Heart left ventricle (tissue), 16 donors: ENCODE data around the gene ZCCHC7. TPM values are rescaled to one million over a fixed set of nuclear protein-coding genes. Genes with fewer than 3 reads are reported as not detected.

ENCODE experiments used
- ATAC-seq, 4 donors: fragments of 200-7000 bp; cut with Tn5 transposase; one replicate each; pipeline ENCODE4 v1.9.1; 2020 to 2022; ENCODE audit warnings: moderate library complexity in 4 of 4, mild to moderate bottlenecking in 3 of 4, moderate number of reproducible peaks in 1 of 4
- DNase-seq, 5 donors: peaks; one replicate each; pipeline ENCODE4 v3.0.0-alpha.2; 2020
- H3K27ac ChIP-seq, 12 donors: fragments of 200-600 bp; sonication (generic) in 4 of 12; one replicate each; pipeline versions ENCODE4 v1.5.0 to v1.8.0; 2016 to 2022; ENCODE audit warnings: mild to moderate bottlenecking in 2 of 12
- H3K27me3 ChIP-seq, 9 donors: fragments of 200-600 bp; sonication (generic) in 2 of 9; one replicate each; pipeline versions ENCODE4 v1.5.1 to v1.8.0; 2016 to 2022; ENCODE audit warnings: mild to moderate bottlenecking in 3 of 9
- H3K36me3 ChIP-seq, 9 donors: fragments of 200-600 bp; sonication (generic) in 2 of 9; one replicate each; pipeline versions ENCODE4 v1.5.0 to v1.8.0; 2018 to 2022; ENCODE audit warnings: mild to moderate bottlenecking in 2 of 9
- H3K4me1 ChIP-seq, 12 donors: fragments of 200-600 bp; sonication (generic) in 4 of 12; one replicate each; pipeline versions ENCODE4 v1.5.0 to v1.8.0; 2016 to 2022; ENCODE audit warnings: mild to moderate bottlenecking in 3 of 12
- H3K4me3 ChIP-seq, 12 donors: fragments of 200-600 bp; sonication (generic) in 4 of 12; one replicate each; pipeline versions ENCODE4 v1.5.0 to v1.8.0; 2017 to 2022; ENCODE audit warnings: mild to moderate bottlenecking in 9 of 12, moderate library complexity in 4 of 12
- H3K9me3 ChIP-seq, 12 donors: fragments of 200-600 bp; sonication (generic) in 4 of 12; one replicate each; pipeline versions ENCODE4 v1.5.0 to v1.8.0; 2016 to 2022; ENCODE audit warnings: mild to moderate bottlenecking in 1 of 12
- POLR2A ChIP-seq, 2 donors: fragments of 450-650 bp; IDR thresholded peaks; one replicate each; pipeline ENCODE4 v1.6.1; 2017; ENCODE audit warnings: antibody characterized with exemption in 2 of 2, mild to moderate bottlenecking in 2 of 2, moderate library complexity in 2 of 2
- WGBS, 4 donors: extraction: QIAGEN DNeasy Blood & Tissue Kit in 2 of 4; methylation state at CpG; one replicate each; pipeline versions ENCODE4 v1.1.5 to v1.1.7; 2013 to 2018; 5-methylcytosine and 5-hydroxymethylcytosine counted together
- intact Hi-C, 10 donors: fragments of 100-400 bp; cut with DNase I; formaldehyde crosslinking; loops; one replicate each; pipeline versions ENCODE4 v1.11.1 to v1.14.2; 2022
- polyA plus RNA-seq, 2 donors: library from polyadenylated mRNA; stranded (reverse); fragments of 200-250 nt; gene quantifications; one replicate each; pipeline ENCODE4 v1.2.3, GENCODE V29; 2013
- total RNA-seq, 9 donors: library from RNA; depleted of rRNA in 2 of 9; stranded (reverse); fragments of >200 nt in 2 of 9; fragmentation: NEBNext Ultra II Directional in 3 of 9; extraction: Animal tissue kit (Norgen Biotek cat#: 25700) in 3 of 9; gene quantifications; one replicate each; pipeline versions ENCODE4 v1.1.0 to v1.2.4, GENCODE V29; 2016 to 2023
- TF ChIP-seq, protein P1 (sequence below), 12 donors: fragments of 200-600 bp; sonication (generic) in 4 of 12; IDR thresholded peaks; one replicate each; pipeline versions ENCODE4 v1.5.0 to v1.8.0; 2018 to 2022; ENCODE audit warnings: antibody characterized with exemption in 12 of 12, mild to moderate bottlenecking in 5 of 12
- donor health status: ischemic (EF 13 %, LVEDD 7.1; RV severe dilation, severe dysfunction).
- donor health status: healthy with polysubstance abuse.
- donor health status: DM: no; HTN: yes; CAD: no.
- donor health status: DM: no; HTN: no; CAD: no.
- donor health status: ischemic (EF 25% LVEDD 6.9; RV normal size, moderate dysfunction).
- donor health status: ischemic (EF 25% LVEDD 5.7; RV mildly dilated, moderate dysfunction).
- donor health status: healthy.
- donor health status: DM: yes; HTN: yes; CAD: no.
- donor health status: ischemic (EF 35%, LVEDD 5.7; RV mildly dilated, moderate dysfunction).
- donor health status: nonischemic (EF 11% LVEDD 7.7; RV severe dilation, severe dysfunction).
- donor health status: DM: yes; HTN: yes; CAD: no.
- donor health status: PGD.
- donor health status: ischemic (EF 29% LVEDD 5.4; RV normal size, mild dysfunction).
- donor health status: nonischemic (EF 23%, LVEDD 6.1; RV moderate dilation, normal function).

ZCCHC7 gene
- total and polyA plus RNA-seq, 11 donors: 3.5 to 14.8 (median 8.4) TPM

DNA sequence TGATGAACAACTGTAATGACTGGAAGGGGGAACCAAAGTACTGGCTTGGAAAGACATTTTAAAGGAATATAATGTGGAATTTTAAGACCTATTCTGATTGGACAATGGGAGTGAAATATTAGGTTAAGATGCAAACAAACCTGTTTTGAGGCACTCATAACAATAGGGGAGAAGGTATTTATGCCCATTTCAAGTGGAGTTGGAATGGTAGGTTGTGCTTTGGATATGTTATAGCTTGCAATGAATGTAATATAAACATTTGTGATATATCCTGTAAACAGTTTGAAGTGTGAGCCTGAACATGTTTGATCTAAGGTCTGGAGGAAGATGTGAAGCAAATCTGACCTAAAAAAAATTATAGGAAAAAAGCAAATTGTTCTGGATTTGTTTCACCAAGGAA lies 172.5 kb downstream of the ZCCHC7 start:
- no peak for TF ChIP-seq POLR2A (IDR thresholded peaks at IDR 0.05)
- TF ChIP-seq, protein P1, sequence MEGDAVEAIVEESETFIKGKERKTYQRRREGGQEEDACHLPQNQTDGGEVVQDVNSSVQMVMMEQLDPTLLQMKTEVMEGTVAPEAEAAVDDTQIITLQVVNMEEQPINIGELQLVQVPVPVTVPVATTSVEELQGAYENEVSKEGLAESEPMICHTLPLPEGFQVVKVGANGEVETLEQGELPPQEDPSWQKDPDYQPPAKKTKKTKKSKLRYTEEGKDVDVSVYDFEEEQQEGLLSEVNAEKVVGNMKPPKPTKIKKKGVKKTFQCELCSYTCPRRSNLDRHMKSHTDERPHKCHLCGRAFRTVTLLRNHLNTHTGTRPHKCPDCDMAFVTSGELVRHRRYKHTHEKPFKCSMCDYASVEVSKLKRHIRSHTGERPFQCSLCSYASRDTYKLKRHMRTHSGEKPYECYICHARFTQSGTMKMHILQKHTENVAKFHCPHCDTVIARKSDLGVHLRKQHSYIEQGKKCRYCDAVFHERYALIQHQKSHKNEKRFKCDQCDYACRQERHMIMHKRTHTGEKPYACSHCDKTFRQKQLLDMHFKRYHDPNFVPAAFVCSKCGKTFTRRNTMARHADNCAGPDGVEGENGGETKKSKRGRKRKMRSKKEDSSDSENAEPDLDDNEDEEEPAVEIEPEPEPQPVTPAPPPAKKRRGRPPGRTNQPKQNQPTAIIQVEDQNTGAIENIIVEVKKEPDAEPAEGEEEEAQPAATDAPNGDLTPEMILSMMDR (IDR thresholded peaks at IDR 0.05): no peak
- Histone ChIP-seq H3K27me3 (no peaks in the 10 kb centered on the region), H3K36me3 (no peaks in the 10 kb centered on the region), H3K4me1 (peaks cover 0 to 38% (median 21%) of the 10 kb centered on the region in 12 donors), H3K27ac (no peak overlapping the region), H3K4me3 (no peak overlapping the region), H3K9me3 (no peaks in the 10 kb centered on the region)
- DNase-seq (no peak), ATAC-seq (no peak)
- intact Hi-C loops: no loop called here

DNA sequence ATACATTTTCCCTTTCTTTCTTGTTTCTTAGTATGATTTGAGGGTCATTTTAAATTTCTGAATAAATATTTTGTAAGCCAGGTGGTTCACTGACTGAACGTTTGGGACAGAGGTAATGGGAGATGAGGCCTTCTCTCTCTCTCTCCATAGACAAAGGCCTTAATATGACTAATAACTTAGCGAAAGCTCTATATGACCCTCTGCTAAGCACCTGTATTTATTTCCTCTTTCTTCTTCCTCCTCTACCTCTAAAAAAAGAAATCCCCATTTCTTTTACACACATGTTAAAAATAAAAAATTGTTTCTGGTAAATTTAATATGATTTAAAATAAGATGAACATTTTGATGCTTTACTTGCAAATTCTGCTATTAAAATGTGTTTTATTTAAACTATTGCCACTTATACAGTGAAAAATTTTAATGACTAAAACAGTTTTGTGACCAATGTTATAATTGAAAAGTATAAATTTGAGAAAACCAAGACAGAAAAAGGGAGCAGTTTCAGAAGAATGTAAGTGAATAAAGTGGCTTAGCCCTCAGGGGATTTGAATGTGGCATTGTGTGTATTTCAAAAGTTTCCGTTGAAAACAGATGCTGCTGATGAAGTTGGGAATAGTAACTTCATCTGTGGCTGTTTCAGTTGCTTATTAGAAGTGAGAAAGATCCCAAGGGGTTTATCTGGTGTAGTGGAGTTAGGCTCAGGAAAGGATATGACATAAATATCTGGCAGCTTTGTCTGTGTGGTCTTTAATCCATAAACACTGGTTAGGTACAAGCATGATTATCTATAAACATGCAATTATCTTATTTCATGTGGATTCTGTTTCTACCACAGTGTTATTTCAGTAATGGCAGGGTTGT lies 173.5 kb downstream of the ZCCHC7 start:
- Histone ChIP-seq H3K27me3 (no peaks in the 10 kb centered on the region), H3K9me3 (no peaks in the 10 kb centered on the region), H3K27ac (no peak overlapping the region), H3K4me3 (no peak overlapping the region), H3K36me3 (no peaks in the 10 kb centered on the region), H3K4me1 (peaks cover 0 to 38% (median 21%) of the 10 kb centered on the region in 12 donors)
- DNase-seq (no peak), ATAC-seq (peak in 2 of 4 donors; percentile 35 to 41)
- 54 to 62% (median 59%) methylated on average over 3 of the region's 3 CpGs for WGBS, 4 donors
- intact Hi-C loops: no loop called here
- TF ChIP-seq, protein P1 (IDR thresholded peaks at IDR 0.05): no peak
- no peak for TF ChIP-seq POLR2A (IDR thresholded peaks at IDR 0.05)

DNA sequence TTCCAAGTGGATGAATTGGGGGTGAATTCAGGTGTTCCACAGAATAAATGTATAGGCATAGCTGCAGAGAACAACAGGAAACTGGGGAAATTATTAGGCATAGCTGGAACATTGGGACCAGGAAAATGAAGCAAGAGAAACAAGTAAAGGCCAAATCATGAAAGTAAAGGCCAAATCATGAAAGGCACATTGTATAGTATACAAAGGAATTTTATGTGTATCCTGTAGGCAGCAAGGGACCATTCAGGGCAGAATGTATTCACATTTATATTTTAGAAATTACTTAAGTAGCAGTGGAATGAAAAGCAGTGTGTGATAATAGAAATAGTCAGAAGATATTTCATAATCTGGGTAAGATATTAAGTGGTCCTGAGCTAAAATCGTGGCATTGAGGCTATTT lies 174.8 kb downstream of the ZCCHC7 start:
- intact Hi-C loops: no loop called here
- ATAC-seq (no peak), DNase-seq (no peak)
- no peaks in the 10 kb centered on the region for H3K27me3 ChIP-seq
- H3K27ac ChIP-seq: no peak overlapping the region
- 35 to 46% (median 36%) methylated on average over 1 of the region's 1 CpG for WGBS, 4 donors
- H3K36me3 ChIP-seq: no peaks in the 10 kb centered on the region
- no peak for TF ChIP-seq POLR2A (IDR thresholded peaks at IDR 0.05)
- TF ChIP-seq, protein P1 (IDR thresholded peaks at IDR 0.05): no peak
- peaks cover 0 to 39% (median 21%) of the 10 kb centered on the region in 12 donors for H3K4me1 ChIP-seq
- no peak overlapping the region for H3K4me3 ChIP-seq
- H3K9me3 ChIP-seq: no peaks in the 10 kb centered on the region

DNA sequence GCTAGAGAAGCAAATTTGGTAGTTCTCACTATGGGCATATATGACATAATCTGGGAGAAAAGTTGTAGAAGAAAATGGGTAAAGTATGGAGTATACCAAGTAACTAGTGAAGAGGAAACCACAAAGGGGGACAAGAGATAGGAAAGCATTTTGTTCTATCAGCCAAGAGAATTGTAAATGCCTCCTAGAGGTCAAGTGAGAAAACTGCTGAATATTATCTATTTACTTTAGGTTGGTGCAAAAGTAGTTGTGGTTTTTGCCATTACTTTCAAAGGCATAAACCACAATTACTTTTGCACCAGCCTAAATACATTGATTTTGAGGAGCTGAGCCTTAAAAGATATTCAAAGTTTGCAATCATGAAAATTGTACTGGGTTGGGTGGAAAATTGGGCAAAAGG lies 175.4 kb downstream of the ZCCHC7 start:
- no peak for TF ChIP-seq POLR2A (IDR thresholded peaks at IDR 0.05)
- TF ChIP-seq, protein P1 (IDR thresholded peaks at IDR 0.05): no peak
- peaks cover 0 to 39% (median 21%) of the 10 kb centered on the region in 12 donors for H3K4me1 ChIP-seq
- intact Hi-C loops: no loop called here
- no peaks in the 10 kb centered on the region for H3K27me3 ChIP-seq
- H3K36me3 ChIP-seq: no peaks in the 10 kb centered on the region
- H3K27ac ChIP-seq: no peak overlapping the region
- H3K4me3 ChIP-seq: no peak overlapping the region
- DNase-seq (no peak), ATAC-seq (no peak)
- no peaks in the 10 kb centered on the region for H3K9me3 ChIP-seq
